Endothelial cell of umbilical vein (primary cell): ENCODE results near the gene DDX51. TPM values are rescaled to one million over a fixed set of nuclear protein-coding genes. Genes with fewer than 3 reads are reported as not detected.

Source experiments
- BruUV-seq: library from RNA; stranded (reverse); fragments of 400-500 nt; replicated peaks from 2 replicates; lab custom pipeline; 2021; lab: Mats Ljungman, UMichigan
- CTCF ChIA-PET: fragments of 300-600, 350-600 bp; sonication (Branson Sonifier 250); formaldehyde crosslinking; loops from one replicate; lab custom pipeline; 2021; ENCODE audit warnings: antibody characterized with exemption, inconsistent platforms; lab: Charles Lee
- POLR2A ChIA-PET: fragments of 300-600, 350-600 bp; sonication (Branson Sonifier 250); formaldehyde crosslinking; loops from one replicate; lab custom pipeline; 2021; ENCODE audit warnings: antibody characterized with exemption, inconsistent platforms; lab: Charles Lee
- DNase-seq: peaks from one replicate; pipeline ENCODE4 v3.0.0-alpha.2; 2011; ENCODE audit warnings: low read depth, low spot score
- FAIRE-seq: peaks from 2 replicates; lab custom pipeline; 2011; peaks lifted over from hg19 to GRCh38; lab: Jason Lieb, UNC
- H2AFZ ChIP-seq: 2 replicates; pipeline ENCODE4 v1.6.0; 2012; ENCODE audit warnings: low read depth, low read length, control low read depth, inconsistent platforms
- H3K27ac ChIP-seq: 2 replicates; pipeline ENCODE4 v1.5.1; 2011; ENCODE audit warnings: low read depth, mild to moderate bottlenecking, control low read depth, low read length, moderate library complexity; ENCODE audit not compliant: insufficient read depth
- H3K27me3 ChIP-seq, 2 experiments: 2 replicates each; pipeline versions ENCODE4 v1.6.0 to v1.6.1; 2011; ENCODE audit warnings: low read length in 2 of 2, mixed read lengths in 1 of 2; ENCODE audit not compliant: control insufficient read depth in 2 of 2, insufficient read depth in 2 of 2
- H3K36me3 ChIP-seq, 2 experiments: 2 replicates in 1 of 2; 3 replicates in 1 of 2; pipeline ENCODE4 v1.5.1; 2011; ENCODE audit warnings: low read length in 2 of 2, mild to moderate bottlenecking in 1 of 2, moderate library complexity in 1 of 2; ENCODE audit not compliant: control insufficient read depth in 2 of 2, insufficient read depth in 2 of 2; ENCODE audit errors: extremely low read depth in 1 of 2
- H3K4me1 ChIP-seq: 3 replicates; pipeline ENCODE4 v1.5.1; 2011; ENCODE audit warnings: mild to moderate bottlenecking, low read length; ENCODE audit not compliant: control insufficient read depth, insufficient read depth; ENCODE audit errors: extremely low read depth
- H3K4me2 ChIP-seq: 2 replicates; pipeline ENCODE4 v1.6.1; 2011; ENCODE audit warnings: low read length, control low read depth, mixed read lengths; ENCODE audit not compliant: insufficient read depth
- H3K4me3 ChIP-seq, 3 experiments: fragments of 200-600 bp in 1 of 3; sonication (generic), shearing (Covaris generic) in 1 of 3; replicated peaks in 1 of 3; 2 replicates each; pipeline ENCODE4 v1.5.1; 2011 to 2016; ENCODE audit warnings: control low read depth in 3 of 3, low read length in 3 of 3, mild to moderate bottlenecking in 2 of 3, inconsistent platforms in 1 of 3, low read depth in 1 of 3, moderate library complexity in 1 of 3; ENCODE audit not compliant: insufficient read depth in 1 of 3
- H3K79me2 ChIP-seq: 2 replicates; pipeline ENCODE4 v1.6.0; 2012; ENCODE audit warnings: low read length, inconsistent platforms; ENCODE audit not compliant: control insufficient read depth, insufficient read depth
- H3K9ac ChIP-seq: replicated peaks from 2 replicates; pipeline ENCODE3; 2011; ENCODE audit warnings: low read length, control low read depth; ENCODE audit not compliant: insufficient read depth; ENCODE audit errors: extremely low read depth
- H3K9me1 ChIP-seq: replicated peaks from 3 replicates; pipeline ENCODE4 v1.6.0; 2011; ENCODE audit warnings: mild to moderate bottlenecking, low read length; ENCODE audit not compliant: control insufficient read depth, insufficient read depth; ENCODE audit errors: extremely low read depth
- H3K9me3 ChIP-seq: replicated peaks from 2 replicates; pipeline ENCODE4 v1.5.1; 2012; ENCODE audit warnings: low read length, inconsistent platforms; ENCODE audit not compliant: control insufficient read depth, insufficient read depth
- H4K20me1 ChIP-seq: replicated peaks from 2 replicates; pipeline ENCODE3; 2011; ENCODE audit warnings: mild to moderate bottlenecking, low read length; ENCODE audit not compliant: control insufficient read depth, insufficient read depth; ENCODE audit errors: extremely low read depth
- EZH2 ChIP-seq: IDR thresholded peaks from 2 replicates; pipeline ENCODE4 v1.6.1; 2012; ENCODE audit warnings: borderline replicate concordance, low read depth, mild to moderate bottlenecking, moderate library complexity, low read length, inconsistent platforms; ENCODE audit not compliant: severe bottlenecking
- FOS ChIP-seq: IDR thresholded peaks from 2 replicates; pipeline ENCODE4 v1.6.1; 2011; ENCODE audit warnings: mild to moderate bottlenecking, low read length, moderate library complexity, borderline replicate concordance; ENCODE audit not compliant: insufficient read depth
- JUN ChIP-seq: IDR thresholded peaks from 2 replicates; pipeline ENCODE4 v1.6.1; 2011; ENCODE audit warnings: borderline replicate concordance, low read depth; ENCODE audit not compliant: insufficient read length, insufficient read depth
- MYC ChIP-seq: IDR thresholded peaks from one replicate; pipeline ENCODE4 v1.6.1; 2011; ENCODE audit warnings: mild to moderate bottlenecking, low read depth, low read length
- dilution Hi-C: fragments of 300-500 bp; cut with MboI; formaldehyde crosslinking; loops from one replicate; pipeline ENCODE4 v1.15.0; 2019; ENCODE audit warnings: low sequenced_read_pairs; ENCODE audit not compliant: extremely low pct_ligation_motif_present
- intact Hi-C: fragments of 100-400 bp; cut with micrococcal nuclease; formaldehyde crosslinking; loops from one replicate; pipeline ENCODE4 v1.10.0; 2022
- polyA plus RNA-seq, 4 experiments: library from polyadenylated mRNA; depleted of rRNA in 3 of 4; stranded (reverse) in 3 of 4; unstranded in 1 of 4; fragments of >200 nt; gene quantifications; 2 replicates each; pipeline versions ENCODE4 v1.2.1 to v1.2.3, GENCODE V29; 2011 to 2012; ENCODE audit warnings: missing spikeins in 1 of 4
- total RNA-seq: library from RNA; stranded (reverse); gene quantifications from 2 replicates; pipeline ENCODE4 v1.2.3, GENCODE V29; 2021
- TF ChIP-seq, protein P1 (sequence below), 2 donors: IDR thresholded peaks; 1 replicate in 1 of 2; 2 replicates in 1 of 2; pipeline ENCODE4 v1.5.1; 2011; ENCODE audit warnings: low read length in 2 of 2, mild to moderate bottlenecking in 2 of 2, moderate library complexity in 2 of 2, control low read depth in 1 of 2, inconsistent platforms in 1 of 2, low read depth in 1 of 2; ENCODE audit not compliant: insufficient read depth in 1 of 2; ENCODE audit errors: extremely low read depth in 1 of 2

Gene DDX51
- total and polyA plus RNA-seq, 2 donors (not counting 3 experiments of a cell fraction or from before 2014, with no cell fraction given): 11.4 to 23.5 TPM

DNA sequence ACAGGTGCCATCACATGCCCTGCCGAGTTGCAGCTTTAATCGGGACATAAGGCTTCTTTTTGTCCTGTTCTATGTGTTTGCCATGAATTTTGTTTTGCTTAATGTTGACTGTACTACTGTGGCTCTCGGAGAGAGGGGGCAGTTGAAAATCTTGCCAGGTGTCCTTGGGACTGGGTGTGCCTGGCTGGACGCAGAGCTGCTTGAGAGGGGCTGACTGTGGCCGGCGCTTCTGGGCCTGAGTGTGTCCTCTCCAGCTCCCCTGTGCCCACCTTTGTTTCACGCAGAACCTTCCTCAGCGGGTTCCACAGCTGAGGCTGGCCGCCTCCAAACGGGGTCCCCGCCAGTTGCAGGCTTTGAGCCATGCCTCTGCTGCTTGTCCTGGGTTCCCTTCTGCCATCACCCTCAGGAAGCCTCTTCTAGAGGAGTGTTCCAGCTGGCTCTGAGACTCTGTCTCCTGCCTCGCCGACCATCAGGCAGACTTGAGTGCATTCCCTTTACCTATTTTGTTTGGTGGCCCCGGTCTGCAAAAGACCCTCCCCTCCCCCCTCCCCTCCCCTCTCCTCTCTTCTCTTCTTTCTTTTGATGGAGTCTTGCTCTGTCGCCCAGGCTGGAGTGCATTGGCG, 49.7 kb downstream of the DDX51 start:
- H4K20me1 ChIP-seq: no peaks in the 10 kb centered on the region
- H3K79me2 ChIP-seq: peaks cover 12% of the 10 kb centered on the region
- no peaks in the 10 kb centered on the region for H3K9me3 ChIP-seq
- no peak overlapping the region for H3K9ac ChIP-seq
- no peaks in the 10 kb centered on the region for H3K9me1 ChIP-seq
- no peaks in the 10 kb centered on the region for H3K4me1 ChIP-seq
- CTCF ChIA-PET: no interaction called here
- H3K27me3 ChIP-seq: no peaks in the 10 kb centered on the region
- dilution Hi-C loops: no loop called here
- peaks cover 0 to 4% of the 10 kb centered on the region in 2 experiments for H3K36me3 ChIP-seq
- intact Hi-C loops: no loop called here
- H2AFZ ChIP-seq: no peak overlapping the region
- no peak for FAIRE-seq
- no peak for DNase-seq
- POLR2A ChIA-PET: no interaction called here
- H3K27ac ChIP-seq: no peak overlapping the region
- TF ChIP-seq FOS (no peak), JUN (no peak), EZH2 (no peak), MYC (no peak)
- TF ChIP-seq, protein P1, sequence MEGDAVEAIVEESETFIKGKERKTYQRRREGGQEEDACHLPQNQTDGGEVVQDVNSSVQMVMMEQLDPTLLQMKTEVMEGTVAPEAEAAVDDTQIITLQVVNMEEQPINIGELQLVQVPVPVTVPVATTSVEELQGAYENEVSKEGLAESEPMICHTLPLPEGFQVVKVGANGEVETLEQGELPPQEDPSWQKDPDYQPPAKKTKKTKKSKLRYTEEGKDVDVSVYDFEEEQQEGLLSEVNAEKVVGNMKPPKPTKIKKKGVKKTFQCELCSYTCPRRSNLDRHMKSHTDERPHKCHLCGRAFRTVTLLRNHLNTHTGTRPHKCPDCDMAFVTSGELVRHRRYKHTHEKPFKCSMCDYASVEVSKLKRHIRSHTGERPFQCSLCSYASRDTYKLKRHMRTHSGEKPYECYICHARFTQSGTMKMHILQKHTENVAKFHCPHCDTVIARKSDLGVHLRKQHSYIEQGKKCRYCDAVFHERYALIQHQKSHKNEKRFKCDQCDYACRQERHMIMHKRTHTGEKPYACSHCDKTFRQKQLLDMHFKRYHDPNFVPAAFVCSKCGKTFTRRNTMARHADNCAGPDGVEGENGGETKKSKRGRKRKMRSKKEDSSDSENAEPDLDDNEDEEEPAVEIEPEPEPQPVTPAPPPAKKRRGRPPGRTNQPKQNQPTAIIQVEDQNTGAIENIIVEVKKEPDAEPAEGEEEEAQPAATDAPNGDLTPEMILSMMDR (IDR thresholded peaks at IDR 0.05; ENCODE audit: extremely low read depth in 1 of 2, insufficient read depth in 1 of 2, low read depth in 1 of 2, low read length in 2 of 2): no peak
- BruUV-seq: no TSS peak
- H3K4me2 ChIP-seq: no peak overlapping the region
- H3K4me3 ChIP-seq: no peak overlapping the region
